ENCODE results near the gene ARMH4. TPM values are rescaled to one million over a fixed set of nuclear protein-coding genes. Genes with fewer than 3 reads are reported as not detected.

The ARMH4 gene
- total RNA-seq, 1 donor from 2014 or later, result 57.1 TPM

DNA sequence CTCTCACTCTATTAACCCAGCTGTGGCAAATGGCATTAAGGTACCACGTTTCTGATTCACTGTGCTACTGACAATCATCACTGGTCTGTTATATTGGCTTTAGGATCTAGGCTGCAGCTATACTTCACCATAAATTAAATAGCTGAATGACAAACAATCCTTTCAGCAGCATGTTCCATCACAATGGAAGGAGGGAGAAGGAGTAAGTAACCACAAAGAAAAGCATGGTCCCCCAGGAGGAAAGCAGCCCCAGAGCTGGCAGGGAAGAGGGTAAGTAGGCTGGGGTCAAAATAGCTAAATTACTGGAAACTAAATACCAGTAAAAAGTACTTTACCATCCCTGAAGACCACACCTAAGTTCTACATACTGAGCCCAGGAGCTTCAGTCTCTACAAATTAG, 2.8 kb downstream of the ARMH4 start:
- no peak overlapping the region for H3K27ac Mint-ChIP-seq (ENCODE audit: unreplicated experiment)
- H3K9me3 Mint-ChIP-seq (ENCODE audit: unreplicated experiment), result peaks cover 7% of the 10 kb centered on the region
- no peaks in the 10 kb centered on the region for H3K36me3 Mint-ChIP-seq (ENCODE audit: unreplicated experiment)
- no peaks in the 10 kb centered on the region for H3K27me3 Mint-ChIP-seq (ENCODE audit: unreplicated experiment)
- peaks cover 6% of the 10 kb centered on the region for H3K4me1 Mint-ChIP-seq (ENCODE audit: low read depth, unreplicated experiment)
- TF ChIP-seq, protein P1, sequence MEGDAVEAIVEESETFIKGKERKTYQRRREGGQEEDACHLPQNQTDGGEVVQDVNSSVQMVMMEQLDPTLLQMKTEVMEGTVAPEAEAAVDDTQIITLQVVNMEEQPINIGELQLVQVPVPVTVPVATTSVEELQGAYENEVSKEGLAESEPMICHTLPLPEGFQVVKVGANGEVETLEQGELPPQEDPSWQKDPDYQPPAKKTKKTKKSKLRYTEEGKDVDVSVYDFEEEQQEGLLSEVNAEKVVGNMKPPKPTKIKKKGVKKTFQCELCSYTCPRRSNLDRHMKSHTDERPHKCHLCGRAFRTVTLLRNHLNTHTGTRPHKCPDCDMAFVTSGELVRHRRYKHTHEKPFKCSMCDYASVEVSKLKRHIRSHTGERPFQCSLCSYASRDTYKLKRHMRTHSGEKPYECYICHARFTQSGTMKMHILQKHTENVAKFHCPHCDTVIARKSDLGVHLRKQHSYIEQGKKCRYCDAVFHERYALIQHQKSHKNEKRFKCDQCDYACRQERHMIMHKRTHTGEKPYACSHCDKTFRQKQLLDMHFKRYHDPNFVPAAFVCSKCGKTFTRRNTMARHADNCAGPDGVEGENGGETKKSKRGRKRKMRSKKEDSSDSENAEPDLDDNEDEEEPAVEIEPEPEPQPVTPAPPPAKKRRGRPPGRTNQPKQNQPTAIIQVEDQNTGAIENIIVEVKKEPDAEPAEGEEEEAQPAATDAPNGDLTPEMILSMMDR (IDR thresholded peaks at IDR 0.05; ENCODE audit: partially characterized antibody, unreplicated experiment), result no peak
- no peak overlapping the region for H3K4me3 Mint-ChIP-seq (ENCODE audit: unreplicated experiment)
- no peak for DNase-seq

DNA sequence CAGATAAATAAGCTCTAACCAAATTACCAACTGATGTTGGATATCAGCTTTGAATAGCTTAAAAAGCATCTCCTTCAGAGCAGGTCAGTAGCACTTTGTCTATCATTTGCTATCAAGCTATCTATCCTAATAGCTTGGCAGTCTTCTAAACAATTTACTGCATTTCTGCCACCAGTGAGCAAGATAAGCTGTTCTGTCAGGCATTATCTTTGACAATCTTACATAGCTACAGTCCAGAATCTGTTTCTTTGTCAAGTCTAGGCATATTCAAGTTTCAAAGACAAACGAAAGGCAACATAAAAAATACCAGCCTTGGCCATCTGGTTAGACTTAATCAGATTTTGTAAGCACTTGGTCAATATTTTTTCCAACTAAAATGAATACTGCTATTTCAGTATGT, 5.6 kb downstream of the ARMH4 start:
- H3K27me3 Mint-ChIP-seq (ENCODE audit: unreplicated experiment), result no peaks in the 10 kb centered on the region
- H3K4me1 Mint-ChIP-seq (ENCODE audit: low read depth, unreplicated experiment), result peaks cover 6% of the 10 kb centered on the region
- no peak for DNase-seq
- no peaks in the 10 kb centered on the region for H3K36me3 Mint-ChIP-seq (ENCODE audit: unreplicated experiment)
- TF ChIP-seq, protein P1 (IDR thresholded peaks at IDR 0.05; ENCODE audit: partially characterized antibody, unreplicated experiment), result no peak
- no peak overlapping the region for H3K27ac Mint-ChIP-seq (ENCODE audit: unreplicated experiment)
- H3K9me3 Mint-ChIP-seq (ENCODE audit: unreplicated experiment), result peaks cover 4% of the 10 kb centered on the region
- H3K4me3 Mint-ChIP-seq (ENCODE audit: unreplicated experiment), result no peak overlapping the region

DNA sequence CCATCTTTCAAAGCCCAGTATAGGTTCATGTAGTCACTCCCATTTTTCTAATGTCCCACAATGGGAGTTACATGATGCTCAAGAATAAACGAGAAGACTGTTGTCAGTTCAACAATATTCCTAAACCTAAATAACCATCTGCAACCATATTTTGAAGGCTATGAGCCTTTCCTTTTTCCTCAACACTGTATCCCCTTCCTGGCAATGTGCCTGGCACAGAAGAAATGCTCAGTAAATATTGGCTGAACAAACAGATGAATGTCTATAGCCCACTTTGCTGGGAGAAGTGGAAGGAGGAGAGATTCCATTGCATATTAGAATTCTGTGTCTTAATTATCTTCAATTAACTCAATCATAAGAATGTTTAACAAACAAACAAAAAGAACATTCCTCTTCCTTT, 6.1 kb downstream of the ARMH4 start:
- Mint-ChIP-seq H3K9me3 (ENCODE audit: unreplicated experiment) (peaks cover 1% of the 10 kb centered on the region), H3K27ac (ENCODE audit: unreplicated experiment) (no peak overlapping the region), H3K27me3 (ENCODE audit: unreplicated experiment) (no peaks in the 10 kb centered on the region), H3K4me3 (ENCODE audit: unreplicated experiment) (no peak overlapping the region), H3K36me3 (ENCODE audit: unreplicated experiment) (no peaks in the 10 kb centered on the region), H3K4me1 (ENCODE audit: low read depth, unreplicated experiment) (peaks cover 6% of the 10 kb centered on the region)
- TF ChIP-seq, protein P1 (IDR thresholded peaks at IDR 0.05; ENCODE audit: partially characterized antibody, unreplicated experiment), result no peak
- no peak for DNase-seq

DNA sequence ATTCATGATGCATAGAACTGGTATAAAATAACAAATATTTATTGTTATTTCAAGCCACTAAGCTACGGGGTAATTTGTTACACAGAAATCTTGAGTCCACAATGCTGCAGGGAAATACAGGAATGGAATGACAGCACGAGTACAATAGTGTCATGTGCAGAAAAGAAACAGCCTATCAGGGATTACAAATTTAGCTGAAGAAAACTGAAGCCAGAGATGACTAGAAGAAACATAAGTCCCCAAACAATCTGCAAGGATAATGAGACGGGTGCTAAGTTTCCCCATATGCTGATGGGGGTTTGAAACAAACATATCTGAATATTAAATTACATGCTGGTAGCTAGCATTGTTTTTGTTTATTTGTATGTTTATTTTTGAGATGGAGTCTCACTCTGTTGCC, 8.9 kb downstream of the ARMH4 start:
- Mint-ChIP-seq H3K27me3 (ENCODE audit: unreplicated experiment) (no peaks in the 10 kb centered on the region), H3K4me3 (ENCODE audit: unreplicated experiment) (no peak overlapping the region), H3K36me3 (ENCODE audit: unreplicated experiment) (no peaks in the 10 kb centered on the region), H3K9me3 (ENCODE audit: unreplicated experiment) (no peaks in the 10 kb centered on the region), H3K27ac (ENCODE audit: unreplicated experiment) (no peak overlapping the region), H3K4me1 (ENCODE audit: low read depth, unreplicated experiment) (peaks cover 3% of the 10 kb centered on the region)
- no peak for DNase-seq
- TF ChIP-seq, protein P1 (IDR thresholded peaks at IDR 0.05; ENCODE audit: partially characterized antibody, unreplicated experiment), result no peak

DNA sequence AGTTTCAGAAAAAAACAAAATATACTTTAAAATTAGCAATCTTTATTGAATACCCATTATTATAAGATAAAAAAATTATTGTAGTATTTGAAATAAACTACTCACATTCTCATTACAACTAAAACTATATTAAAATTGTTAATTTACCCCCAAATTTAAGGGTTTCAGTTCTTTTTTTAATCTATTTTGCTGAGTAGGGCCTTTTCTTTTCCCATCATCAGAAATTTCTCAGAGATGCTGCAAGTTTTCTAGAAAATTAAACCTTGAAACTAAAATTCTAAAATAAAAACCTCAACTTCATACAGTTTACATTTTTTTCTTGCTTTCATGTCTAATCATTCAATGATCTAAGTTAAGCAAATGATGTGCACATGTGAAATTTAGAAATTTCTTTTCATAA, 10.1 kb downstream of the ARMH4 start:
- no peak overlapping the region for H3K27ac Mint-ChIP-seq (ENCODE audit: unreplicated experiment)
- no peak for DNase-seq
- peaks cover 3% of the 10 kb centered on the region for H3K4me1 Mint-ChIP-seq (ENCODE audit: low read depth, unreplicated experiment)
- no peak overlapping the region for H3K4me3 Mint-ChIP-seq (ENCODE audit: unreplicated experiment)
- no peaks in the 10 kb centered on the region for H3K36me3 Mint-ChIP-seq (ENCODE audit: unreplicated experiment)
- TF ChIP-seq, protein P1 (IDR thresholded peaks at IDR 0.05; ENCODE audit: partially characterized antibody, unreplicated experiment), result no peak
- no peaks in the 10 kb centered on the region for H3K9me3 Mint-ChIP-seq (ENCODE audit: unreplicated experiment)
- H3K27me3 Mint-ChIP-seq (ENCODE audit: unreplicated experiment), result no peaks in the 10 kb centered on the region

All from glutamatergic neuron (in vitro differentiated cells).